ENCODE data around the gene EMILIN2. TPM values are rescaled to one million over a fixed set of nuclear protein-coding genes. Genes with fewer than 3 reads are reported as not detected.

EMILIN2 gene
- total RNA-seq, 1 experiment from 2014 or later, result 11.7 TPM

GRCh38 chr18:2939317-2939716 lies 92.5 kb downstream of the EMILIN2 start:
- H3K4me3 Mint-ChIP-seq, result no peak overlapping the region
- H3K27ac Mint-ChIP-seq, result no peak overlapping the region; the same call in 1 of the 2 replicates
- no peaks in the 10 kb centered on the region for H3K4me1 Mint-ChIP-seq
- ChIA-PET CTCF (interaction anchor here (0.5 to 1.1 kb wide), 2 partner anchors 8 to 655 kb away, joined by 3 to 4 read pairs; no protein-coding TSS in a partner anchor), POLR2A (no interaction called here)
- no peaks in the 10 kb centered on the region for H3K27me3 Mint-ChIP-seq (ENCODE audit: low read depth)
- TF ChIP-seq FOXP1 (CRISPR knock-in tag; IDR thresholded peaks at IDR 0.05; ENCODE audit: borderline replicate concordance) (no peak), GABPB1 (CRISPR knock-in tag; IDR thresholded peaks at IDR 0.05) (peak; percentile 40; the same call in 1 of the 2 replicates)
- peaks cover 3% of the 10 kb centered on the region for H3K36me3 Mint-ChIP-seq
- no peaks in the 10 kb centered on the region for H3K9me3 Mint-ChIP-seq
- no peak for DNase-seq (ENCODE audit: low spot score)
- no peak for ATAC-seq

- Mint-ChIP-seq H3K36me3 (peaks cover 13% of the 10 kb centered on the region), H3K4me1 (no peaks in the 10 kb centered on the region), H3K4me3 (no peak overlapping the region), H3K27me3 (ENCODE audit: low read depth) (no peaks in the 10 kb centered on the region), H3K9me3 (no peaks in the 10 kb centered on the region), H3K27ac (no peak overlapping the region)
- CTCF ChIA-PET, result interaction anchor here (0.5 to 2.0 kb wide), 28 partner anchors 9 to 669 kb away, joined by 3 to 19 read pairs (median 4); no protein-coding TSS in a partner anchor
- DNase-seq (ENCODE audit: low spot score) (no peak), ATAC-seq (peak; percentile 62)
- POLR2A ChIA-PET, result no interaction called here
- TF ChIP-seq OVOL2 (CRISPR knock-in tag; IDR thresholded peaks at IDR 0.05; ENCODE audit: borderline replicate concordance) (no peak), MAX (CRISPR knock-in tag; IDR thresholded peaks at IDR 0.05) (no peak), ZNF281 (CRISPR knock-in tag; IDR thresholded peaks at IDR 0.05) (no peak), ZNF232 (CRISPR knock-in tag; IDR thresholded peaks at IDR 0.05) (no peak), STAT6 (CRISPR knock-in tag; conservative IDR thresholded peaks at IDR 0.05; ENCODE audit: low read depth) (no peak), HMGXB4 (CRISPR knock-in tag; IDR thresholded peaks at IDR 0.05) (no peak), AFF4 (CRISPR knock-in tag; IDR thresholded peaks at IDR 0.05; ENCODE audit: borderline replicate concordance) (no peak), FOXP1 (CRISPR knock-in tag; IDR thresholded peaks at IDR 0.05; ENCODE audit: borderline replicate concordance) (no peak), ATF2 (CRISPR knock-in tag; IDR thresholded peaks at IDR 0.05; ENCODE audit: borderline replicate concordance, low read depth) (no peak), SOX15 (CRISPR knock-in tag; IDR thresholded peaks at IDR 0.05) (no peak), IRF1 (CRISPR knock-in tag; IDR thresholded peaks at IDR 0.05) (no peak), ARID4B (CRISPR knock-in tag; IDR thresholded peaks at IDR 0.05; ENCODE audit: borderline replicate concordance) (no peak), USF2 (CRISPR knock-in tag; IDR thresholded peaks at IDR 0.05) (no peak)
These were observed 101.2 kb downstream of the EMILIN2 start for GRCh38 chr18:2948038-2948437.

All from WTC11 (cell line).